ENCODE data around the gene FGF22.

- TF ChIP-seq CTCF (conservative IDR thresholded peaks at IDR 0.05; ENCODE audit: low read depth, low read length), result no peak
- no peak for TF ChIP-seq CHD1 (IDR thresholded peaks at IDR 0.05; ENCODE audit: low read depth, low read length)
- no peak for TF ChIP-seq FOS (IDR thresholded peaks at IDR 0.05; ENCODE audit: low read depth, low read length)
- no peak for TF ChIP-seq SMC3 (IDR thresholded peaks at IDR 0.05; ENCODE audit: low read depth, low read length)
- no peak for TF ChIP-seq RFX5 (IDR thresholded peaks at IDR 0.05; ENCODE audit: low read depth, low read length)
- TF ChIP-seq POLR2A (IDR thresholded peaks at IDR 0.05; ENCODE audit: low read depth, low read length), result no peak
- no peak for TF ChIP-seq MXI1 (IDR thresholded peaks at IDR 0.05; ENCODE audit: borderline replicate concordance, low read depth, low read length)
- no peak for TF ChIP-seq CEBPB (IDR thresholded peaks at IDR 0.05; ENCODE audit: low read depth, low read length)
- TF ChIP-seq NFE2L2 (IDR thresholded peaks at IDR 0.05; ENCODE audit: low read depth, low read length), result no peak
- TF ChIP-seq USF2 (IDR thresholded peaks at IDR 0.05; ENCODE audit: low read depth, low read length), result no peak
- TF ChIP-seq RAD21 (IDR thresholded peaks at IDR 0.05; ENCODE audit: low read length), result no peak
Measured at GRCh38 chr19:609004-609346, 30.7 kb upstream of the FGF22 start.

Data from IMR-90 (cell line).